GM10266 (cell line): ENCODE data around the gene AVPR2.

Source experiments
- DNase-seq: peaks from one replicate; pipeline ENCODE4 v3.0.0; 2012; ENCODE audit errors: extremely low spot score
- CTCF ChIP-seq: IDR thresholded peaks from 2 replicates; pipeline ENCODE4 v1.5.1; 2012; ENCODE audit warnings: mild to moderate bottlenecking, low read depth; ENCODE audit not compliant: control insufficient read depth, insufficient read depth; ENCODE audit errors: missing control alignments

The AVPR2 gene

GRCh38 chrX:153941336-153942252 lies 37.1 kb downstream of the AVPR2 start:
- no peak for TF ChIP-seq CTCF
- DNase-seq: no peak

GRCh38 chrX:153944140-153944799 lies 39.8 kb downstream of the AVPR2 start, which contains the start of gene RENBP:
TSS of gene RENBP (minus strand) at chrX:153944643. CDS start at chrX:153944610, 33 bp downstream.
- no peak for TF ChIP-seq CTCF
- peak; percentile 45 for DNase-seq

- DNase-seq: no peak
- TF ChIP-seq CTCF: no peak
Measured at GRCh38 chrX:153944800-153945150, 40.3 kb downstream of the AVPR2 start.

- no peak for TF ChIP-seq CTCF
- DNase-seq: no peak
Measured at GRCh38 chrX:153945956-153946943, 41.8 kb downstream of the AVPR2 start.

- peak; percentile 83 for DNase-seq
- TF ChIP-seq CTCF: peak; percentile 72
Measured at GRCh38 chrX:153947009-153947769, 42.7 kb downstream of the AVPR2 start.

GRCh38 chrX:153948002-153948466 lies 43.6 kb downstream of the AVPR2 start:
- no peak for DNase-seq
- TF ChIP-seq CTCF: no peak
